GM12878 (cell line): ENCODE measurements around the gene RPL5. TPM values are rescaled to one million over a fixed set of nuclear protein-coding genes. Genes with fewer than 3 reads are reported as not detected.
A peak's percentile ranks its signal among the peaks of the same experiment; 100 is the strongest.

Experiments
- ATAC-seq: fragments of 200-7000 bp; cut with Tn5 transposase; 3 replicates; pipeline ENCODE4 v1.9.1; 2020; ENCODE audit warnings: mild to moderate bottlenecking, moderate library complexity
- BruUV-seq: library from RNA; stranded (reverse); fragments of 400-500 nt; replicated peaks from 2 replicates; lab custom pipeline; 2021; lab: Mats Ljungman, UMichigan
- CTCF ChIA-PET: fragments of 300-600 bp; sonication (Branson Sonifier 250); formaldehyde crosslinking; extraction: SDS; loops from one replicate; lab custom pipeline; 2021; ENCODE audit warnings: inconsistent platforms; lab: Yijun Ruan, JAX
- POLR2A ChIA-PET: fragments of 350-600 bp; formaldehyde crosslinking; extraction: SDS; loops from one replicate; lab custom pipeline; 2021; ENCODE audit warnings: inconsistent platforms; lab: Charles Lee
- RAD21 ChIA-PET: fragments of 300-600 bp; sonication (Branson Sonifier 250); formaldehyde crosslinking; loops from one replicate; lab custom pipeline; 2023; ENCODE audit warnings: antibody characterized with exemption; ENCODE audit not compliant: unreplicated experiment; lab: Charles Lee
- SMC1A ChIA-PET: fragments of 300-600 bp; sonication (Branson Sonifier 250); formaldehyde crosslinking; loops from one replicate; lab custom pipeline; 2023; ENCODE audit not compliant: unreplicated experiment, uncharacterized antibody; lab: Charles Lee
- DNase-seq: peaks from one replicate; pipeline ENCODE4 v3.0.0-alpha.2; 2011; ENCODE audit warnings: low read depth, low spot score
- FAIRE-seq: peaks from 3 replicates; lab custom pipeline; 2011; peaks lifted over from hg19 to GRCh38; lab: Jason Lieb, UNC
- H2AFZ ChIP-seq: 2 replicates; pipeline ENCODE4 v1.6.0; 2011; ENCODE audit warnings: low read depth, low read length, control low read depth; ENCODE audit not compliant: control insufficient read depth
- H3K27ac ChIP-seq: 2 replicates; pipeline ENCODE4 v1.5.1; 2011; ENCODE audit warnings: control low read depth; ENCODE audit not compliant: control insufficient read depth, insufficient read depth
- H3K27me3 ChIP-seq, 2 experiments: replicated peaks in 1 of 2; 2 replicates each; pipeline versions ENCODE4 v1.6.0 to v1.6.1; 2011; ENCODE audit warnings: low read length in 1 of 2; ENCODE audit not compliant: control insufficient read depth in 2 of 2, insufficient read depth in 2 of 2
- H3K36me3 ChIP-seq, 2 experiments: 2 replicates each; pipeline ENCODE4 v1.5.1; 2011; ENCODE audit warnings: low read length in 1 of 2; ENCODE audit not compliant: control insufficient read depth in 2 of 2, insufficient read depth in 2 of 2
- H3K4me1 ChIP-seq: 2 replicates; pipeline ENCODE4 v1.6.1; 2011; ENCODE audit warnings: mild to moderate bottlenecking, low read length, moderate library complexity, mixed read lengths; ENCODE audit not compliant: control insufficient read depth, insufficient read depth
- H3K4me2 ChIP-seq: 2 replicates; pipeline ENCODE4 v1.6.0; 2011; ENCODE audit warnings: control low read depth; ENCODE audit not compliant: control insufficient read depth, insufficient read depth
- H3K4me3 ChIP-seq: fragments of 200-600 bp; sonication (generic); 2 replicates; pipeline ENCODE4 v1.5.1; 2016
- H3K79me2 ChIP-seq: 2 replicates; pipeline ENCODE4 v1.6.0; 2011; ENCODE audit warnings: low read length; ENCODE audit not compliant: control insufficient read depth, insufficient read depth
- H3K9ac ChIP-seq: 2 replicates; pipeline ENCODE4 v1.8.0; 2011; ENCODE audit warnings: low read length, control low read depth, mixed read lengths; ENCODE audit not compliant: control insufficient read depth, insufficient read depth
- H3K9me3 ChIP-seq: replicated peaks from 3 replicates; pipeline ENCODE4 v1.5.1; 2011; ENCODE audit warnings: mild to moderate bottlenecking, low read length; ENCODE audit not compliant: control insufficient read depth, insufficient read depth
- H4K20me1 ChIP-seq: 2 replicates; pipeline ENCODE4 v1.6.0; 2011; ENCODE audit not compliant: control insufficient read depth, insufficient read depth
- ATF7 ChIP-seq: fragments of 450-650 bp; IDR thresholded peaks from 2 replicates; pipeline ENCODE4 v1.6.1; 2016; ENCODE audit warnings: low read depth, mild to moderate bottlenecking
- CHD1 ChIP-seq: IDR thresholded peaks from 2 replicates; pipeline ENCODE4 v1.6.1; 2012; ENCODE audit warnings: low read depth, low read length, improper control_type of control experiment
- FOXM1 ChIP-seq: IDR thresholded peaks from 2 replicates; pipeline ENCODE4 v1.6.1; 2012; ENCODE audit warnings: low read depth, mild to moderate bottlenecking, inconsistent platforms, low read length, moderate library complexity
- NR2C1 ChIP-seq: fragments of 450-650 bp; IDR thresholded peaks from 2 replicates; pipeline ENCODE4 v1.6.1; 2017; ENCODE audit warnings: antibody characterized with exemption, mild to moderate bottlenecking, moderate library complexity
- POU2F2 ChIP-seq: IDR thresholded peaks from 3 replicates; pipeline ENCODE4 v1.6.1; 2011; ENCODE audit warnings: low read depth, mild to moderate bottlenecking, low read length, borderline replicate concordance
- RAD21 ChIP-seq: IDR thresholded peaks from 2 replicates; pipeline ENCODE4 v1.6.1; 2011; ENCODE audit warnings: mild to moderate bottlenecking, low read depth, low read length, moderate library complexity; ENCODE audit not compliant: insufficient read depth
- RB1 ChIP-seq: fragments of 450-650 bp; formaldehyde crosslinking; IDR thresholded peaks from 2 replicates; pipeline ENCODE4 v1.6.1; 2017; ENCODE audit warnings: mild to moderate bottlenecking, borderline replicate concordance
- RUNX3 ChIP-seq: IDR thresholded peaks from 2 replicates; pipeline ENCODE4 v1.6.1; 2012; ENCODE audit warnings: low read length, inconsistent platforms
- TARDBP ChIP-seq: IDR thresholded peaks from 2 replicates; pipeline ENCODE4 v1.6.1; 2016; ENCODE audit warnings: borderline replicate concordance
- TCF3 ChIP-seq: IDR thresholded peaks from 2 replicates; pipeline ENCODE4 v1.6.1; 2012; ENCODE audit warnings: low read depth, mild to moderate bottlenecking, low read length, borderline replicate concordance; ENCODE audit not compliant: insufficient read depth
- ZNF207 ChIP-seq: fragments of 450-650 bp; IDR thresholded peaks from 2 replicates; pipeline ENCODE4 v1.6.1; 2014; ENCODE audit warnings: antibody characterized with exemption, mild to moderate bottlenecking, borderline replicate concordance
- WGBS: methylation state at CpG from one replicate; pipeline ENCODE4 v1.1.6; 2016; ENCODE audit warnings: low lambda C conversion rate; ENCODE audit not compliant: insufficient replicate concordance, insufficient coverage; ENCODE audit errors: missing lambda C conversion rate; 5-methylcytosine and 5-hydroxymethylcytosine counted together
- in situ Hi-C: fragments of 300-500 bp; cut with MboI; formaldehyde crosslinking; loops from 9 replicates; pipeline ENCODE4 v1.14.3; 2018; ENCODE audit warnings: mixed read lengths
- intact Hi-C: fragments of 100-400 bp; cut with micrococcal nuclease; formaldehyde crosslinking; loops from one replicate; pipeline ENCODE4 v1.14.2; 2022; ENCODE audit not compliant: unreplicated experiment
- polyA plus RNA-seq, 11 experiments: library from polyadenylated mRNA; depleted of rRNA in 4 of 11; unstranded in 6 of 11; stranded (reverse) in 5 of 11; fragments of >200 nt; fragmentation: Nextera tagmentation in 4 of 11; fragmentation: Illumina TruSeq in 1 of 11; extraction: Ambion mirVana in 4 of 11; extraction: Trizol in 1 of 11; gene quantifications; 1 replicate in 1 of 11; 2 replicates in 10 of 11; pipeline versions ENCODE4 v1.2.1 to v1.2.3, GENCODE V29; 2011 to 2016; ENCODE audit warnings: inconsistent platforms in 2 of 11, missing spikeins in 2 of 11, low read depth in 1 of 11
- total RNA-seq, 4 experiments: library from RNA; depleted of rRNA in 3 of 4; stranded (reverse); fragments of >200 nt in 3 of 4; fragmentation: Illumina TruSeq in 1 of 4; extraction: Trizol in 1 of 4; gene quantifications; 2 replicates each; pipeline versions ENCODE4 v1.2.1 to v1.2.3, GENCODE V29; 2013 to 2021
- TF ChIP-seq, protein P1 (sequence below): IDR thresholded peaks from 2 replicates; pipeline ENCODE4 v1.6.1; 2012; ENCODE audit warnings: low read length, inconsistent platforms
- TF ChIP-seq, protein P2 (sequence below): IDR thresholded peaks from 2 replicates; pipeline ENCODE4 v1.6.1; 2011; ENCODE audit warnings: low read depth, mild to moderate bottlenecking, low read length, moderate library complexity, borderline replicate concordance; ENCODE audit errors: extremely low read depth
- TF ChIP-seq, protein P3 (sequence below): fragments of 450-650 bp; IDR thresholded peaks from 2 replicates; pipeline ENCODE4 v1.6.1; 2016; ENCODE audit warnings: mild to moderate bottlenecking
- TF ChIP-seq, protein P4 (sequence below): fragments of 450-650 bp; IDR thresholded peaks from 2 replicates; pipeline ENCODE4 v1.6.1; 2018; ENCODE audit warnings: mild to moderate bottlenecking, low read depth, moderate library complexity; ENCODE audit not compliant: partially characterized antibody

Gene RPL5
- total and polyA plus RNA-seq, 10 of the 15 experiments (the other 5 are each of a cell fraction or from before 2014, with no cell fraction given) = 1,685 to 6,047 (median 2,601) TPM

DNA sequence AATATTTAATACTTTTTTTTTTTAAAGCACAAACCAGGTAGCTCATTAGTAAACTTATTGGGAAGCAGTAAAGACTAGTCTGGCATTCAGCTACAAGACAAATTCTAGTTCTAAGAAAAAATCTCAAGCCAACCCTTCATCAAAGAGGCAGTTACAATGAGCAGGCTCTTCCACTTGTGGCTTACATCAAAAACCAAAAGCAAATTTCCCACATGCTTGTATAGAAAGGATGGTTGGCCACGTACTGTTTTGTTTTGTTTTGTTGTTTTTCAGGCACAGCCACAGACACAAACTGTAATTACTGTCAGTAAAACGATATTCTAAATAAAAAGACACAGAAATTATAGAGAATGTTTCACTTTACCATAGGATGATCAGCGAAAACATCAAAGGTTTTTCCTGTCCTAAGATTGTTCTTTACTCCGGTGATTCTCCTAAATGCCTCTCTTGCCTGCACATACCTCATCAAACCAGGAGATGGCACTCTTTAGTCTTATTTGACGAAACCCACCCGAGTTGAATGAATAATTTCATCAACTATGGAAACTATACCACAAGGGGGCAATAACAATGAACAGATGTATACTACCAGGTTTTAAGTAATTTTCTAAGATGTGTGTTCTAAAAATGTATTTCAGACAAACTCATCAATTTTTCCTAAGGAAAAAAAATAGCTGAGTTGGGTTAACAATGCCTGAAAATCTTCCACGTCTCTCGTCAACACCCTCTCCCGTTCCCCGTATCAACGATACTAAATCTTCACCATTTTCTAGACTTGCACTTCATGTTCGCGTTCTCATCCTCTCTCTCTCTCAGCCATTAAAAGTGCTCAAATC is 26.9 kb downstream of the RPL5 start:
- peak; percentile 99 for FAIRE-seq
- TF ChIP-seq TCF3 (no peak), POU2F2 (peak; percentile 62; the same call in 1 of the 3 replicates), RB1 (peak; percentile 85; the same call in 1 of the 2 replicates), TARDBP (no peak), RAD21 (peak; percentile 100), NR2C1 (no peak), CHD1 (no peak), RUNX3 (peak; percentile 51; the same call in 1 of the 2 replicates), FOXM1 (peak; percentile 84), ZNF207 (0 out of 2 replicates have a peak, but pooled peaks have one; percentile 53), ATF7 (peak; percentile 25; the same call in 1 of the 2 replicates)
- TF ChIP-seq, protein P1, sequence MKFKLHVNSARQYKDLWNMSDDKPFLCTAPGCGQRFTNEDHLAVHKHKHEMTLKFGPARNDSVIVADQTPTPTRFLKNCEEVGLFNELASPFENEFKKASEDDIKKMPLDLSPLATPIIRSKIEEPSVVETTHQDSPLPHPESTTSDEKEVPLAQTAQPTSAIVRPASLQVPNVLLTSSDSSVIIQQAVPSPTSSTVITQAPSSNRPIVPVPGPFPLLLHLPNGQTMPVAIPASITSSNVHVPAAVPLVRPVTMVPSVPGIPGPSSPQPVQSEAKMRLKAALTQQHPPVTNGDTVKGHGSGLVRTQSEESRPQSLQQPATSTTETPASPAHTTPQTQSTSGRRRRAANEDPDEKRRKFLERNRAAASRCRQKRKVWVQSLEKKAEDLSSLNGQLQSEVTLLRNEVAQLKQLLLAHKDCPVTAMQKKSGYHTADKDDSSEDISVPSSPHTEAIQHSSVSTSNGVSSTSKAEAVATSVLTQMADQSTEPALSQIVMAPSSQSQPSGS = peak; percentile 64; the same call in 1 of the 2 replicates
- TF ChIP-seq, protein P2, sequence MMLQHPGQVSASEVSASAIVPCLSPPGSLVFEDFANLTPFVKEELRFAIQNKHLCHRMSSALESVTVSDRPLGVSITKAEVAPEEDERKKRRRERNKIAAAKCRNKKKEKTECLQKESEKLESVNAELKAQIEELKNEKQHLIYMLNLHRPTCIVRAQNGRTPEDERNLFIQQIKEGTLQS = peak; percentile 23; the same call in 1 of the 2 replicates
- TF ChIP-seq, protein P3, sequence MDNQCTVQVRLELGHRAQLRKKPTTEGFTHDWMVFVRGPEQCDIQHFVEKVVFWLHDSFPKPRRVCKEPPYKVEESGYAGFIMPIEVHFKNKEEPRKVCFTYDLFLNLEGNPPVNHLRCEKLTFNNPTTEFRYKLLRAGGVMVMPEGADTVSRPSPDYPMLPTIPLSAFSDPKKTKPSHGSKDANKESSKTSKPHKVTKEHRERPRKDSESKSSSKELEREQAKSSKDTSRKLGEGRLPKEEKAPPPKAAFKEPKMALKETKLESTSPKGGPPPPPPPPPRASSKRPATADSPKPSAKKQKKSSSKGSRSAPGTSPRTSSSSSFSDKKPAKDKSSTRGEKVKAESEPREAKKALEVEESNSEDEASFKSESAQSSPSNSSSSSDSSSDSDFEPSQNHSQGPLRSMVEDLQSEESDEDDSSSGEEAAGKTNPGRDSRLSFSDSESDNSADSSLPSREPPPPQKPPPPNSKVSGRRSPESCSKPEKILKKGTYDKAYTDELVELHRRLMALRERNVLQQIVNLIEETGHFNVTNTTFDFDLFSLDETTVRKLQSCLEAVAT = 0 out of 2 replicates have a peak, but pooled peaks have one; percentile 44
- TF ChIP-seq, protein P4, sequence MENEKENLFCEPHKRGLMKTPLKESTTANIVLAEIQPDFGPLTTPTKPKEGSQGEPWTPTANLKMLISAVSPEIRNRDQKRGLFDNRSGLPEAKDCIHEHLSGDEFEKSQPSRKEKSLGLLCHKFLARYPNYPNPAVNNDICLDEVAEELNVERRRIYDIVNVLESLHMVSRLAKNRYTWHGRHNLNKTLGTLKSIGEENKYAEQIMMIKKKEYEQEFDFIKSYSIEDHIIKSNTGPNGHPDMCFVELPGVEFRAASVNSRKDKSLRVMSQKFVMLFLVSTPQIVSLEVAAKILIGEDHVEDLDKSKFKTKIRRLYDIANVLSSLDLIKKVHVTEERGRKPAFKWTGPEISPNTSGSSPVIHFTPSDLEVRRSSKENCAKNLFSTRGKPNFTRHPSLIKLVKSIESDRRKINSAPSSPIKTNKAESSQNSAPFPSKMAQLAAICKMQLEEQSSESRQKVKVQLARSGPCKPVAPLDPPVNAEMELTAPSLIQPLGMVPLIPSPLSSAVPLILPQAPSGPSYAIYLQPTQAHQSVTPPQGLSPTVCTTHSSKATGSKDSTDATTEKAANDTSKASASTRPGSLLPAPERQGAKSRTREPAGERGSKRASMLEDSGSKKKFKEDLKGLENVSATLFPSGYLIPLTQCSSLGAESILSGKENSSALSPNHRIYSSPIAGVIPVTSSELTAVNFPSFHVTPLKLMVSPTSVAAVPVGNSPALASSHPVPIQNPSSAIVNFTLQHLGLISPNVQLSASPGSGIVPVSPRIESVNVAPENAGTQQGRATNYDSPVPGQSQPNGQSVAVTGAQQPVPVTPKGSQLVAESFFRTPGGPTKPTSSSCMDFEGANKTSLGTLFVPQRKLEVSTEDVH = peak; percentile 47

More for the DNA sequence above, 26.9 kb downstream of the RPL5 start:
- H3K27me3 ChIP-seq = no peaks in the 10 kb centered on the region
- H3K36me3 ChIP-seq = no peaks in the 10 kb centered on the region; a peak in 1 of 4 replicates
- no peaks in the 10 kb centered on the region for H4K20me1 ChIP-seq
- peak overlapping the region; percentile 66 for H2AFZ ChIP-seq
- POLR2A ChIA-PET = interaction anchor here (0.7 to 2.2 kb wide), 4 partner anchors 98 to 135 kb away, joined by 4 to 8 read pairs (median 6); no protein-coding TSS in a partner anchor
- in situ Hi-C loops = loop anchor here (5.0 kb wide), 1 partner anchor 134 kb away; no protein-coding TSS in a partner anchor
- DNase-seq (peak; percentile 59), ATAC-seq (peak; percentile 90)
- no peak overlapping the region for H3K27ac ChIP-seq
- CTCF ChIA-PET = interaction anchor here (0.6 to 7.7 kb wide), 61 partner anchors 10 to 549 kb away, joined by 3 to 169 read pairs (median 5); partner anchors contain the start of genes DIPK1A and RPL5
- H3K9me3 ChIP-seq = no peaks in the 10 kb centered on the region; the same call in 2 of the 3 replicates
- H3K4me3 ChIP-seq = no peak overlapping the region
- H3K4me2 ChIP-seq = peak overlapping the region; percentile 68
- no peaks in the 10 kb centered on the region for H3K79me2 ChIP-seq
- intact Hi-C loops = loop anchor here (1.0 to 2.0 kb wide), 4 partner anchors 102 to 204 kb away; no protein-coding TSS in a partner anchor
- 49% methylated on average over 13 of the region's 13 CpGs for WGBS
- RAD21 ChIA-PET = interaction anchor here (0.7 to 7.9 kb wide), 18 partner anchors 19 to 203 kb away, joined by 3 to 106 read pairs (median 4); partner anchors contain the start of gene DIPK1A
- no TSS peak for BruUV-seq
- H3K4me1 ChIP-seq = peaks cover 9% of the 10 kb centered on the region
- no peak overlapping the region for H3K9ac ChIP-seq
- SMC1A ChIA-PET = interaction anchor here (0.7 to 7.5 kb wide), 42 partner anchors 9 to 267 kb away, joined by 3 to 179 read pairs (median 5); partner anchors contain the start of gene DIPK1A
